HG02678 (cell line): ENCODE data around the gene MYOM1.
"Not testable (repeated sequence)": the region's sequence is repeated elsewhere in the genome, so short reads cannot be mapped to it uniquely, and the experiment has no call there.

ENCODE experiments used
- ATAC-seq: cut with Tn5 transposase; IDR thresholded peaks from one replicate; pipeline ENCODE4 v1.9.1; 2021; ENCODE audit warnings: mild to moderate bottlenecking, moderate library complexity; ENCODE audit not compliant: unreplicated experiment

Gene MYOM1

GRCh38 chr18:3061581-3062312 is 158.0 kb downstream of the MYOM1 start:
- peak; percentile 42 for ATAC-seq

DNA sequence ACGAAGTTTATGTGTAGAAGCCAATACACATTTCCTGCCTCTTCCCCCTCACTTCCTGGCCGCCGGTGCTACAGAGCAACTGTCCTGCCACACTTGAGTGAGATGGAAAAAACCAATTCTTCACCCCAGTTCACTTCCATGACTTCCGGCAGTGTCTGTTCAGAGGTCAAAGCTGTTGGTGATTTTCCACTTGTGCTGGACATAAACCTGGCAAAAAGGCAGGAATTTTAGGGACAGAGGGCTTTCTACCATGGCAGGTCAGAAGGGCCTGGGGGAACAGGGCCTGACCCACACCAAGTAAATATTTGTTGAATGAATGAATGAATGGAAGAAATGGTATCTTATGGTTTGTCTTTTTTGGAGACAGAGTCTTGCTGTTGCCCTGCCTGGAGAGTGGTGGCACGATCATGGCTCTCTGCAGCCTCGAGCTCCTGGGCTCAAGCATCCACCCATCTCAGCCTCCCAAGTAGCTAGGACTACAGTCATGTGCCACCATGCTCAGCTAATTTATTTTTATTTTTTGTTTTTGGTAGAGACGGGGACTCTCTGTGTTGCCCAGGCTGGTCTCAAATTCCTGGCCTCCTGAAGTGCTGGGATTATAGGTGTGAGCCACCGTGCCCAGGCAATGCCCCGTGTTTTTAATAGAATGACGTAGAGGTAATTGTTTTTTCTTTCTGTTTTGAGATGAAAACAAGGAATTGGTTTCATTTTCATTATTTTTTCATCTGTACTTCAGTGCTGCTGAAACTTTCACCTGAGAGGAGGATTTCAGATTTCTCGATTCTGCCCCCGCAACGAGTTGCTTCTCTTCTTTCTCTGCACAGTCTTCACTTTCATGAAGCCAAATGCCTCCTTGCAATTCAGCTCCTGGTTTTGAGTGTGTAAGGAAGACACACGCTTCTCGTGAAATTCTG is 158.8 kb downstream of the MYOM1 start:
- ATAC-seq: peak; percentile 47

- ATAC-seq: no peak
Observed at GRCh38 chr18:3059272-3059671, 160.5 kb downstream of the MYOM1 start.

- no peak for ATAC-seq
Observed at GRCh38 chr18:3058328-3059191, 161.2 kb downstream of the MYOM1 start.

GRCh38 chr18:3057526-3057925 is 162.2 kb downstream of the MYOM1 start:
- no peak for ATAC-seq

DNA sequence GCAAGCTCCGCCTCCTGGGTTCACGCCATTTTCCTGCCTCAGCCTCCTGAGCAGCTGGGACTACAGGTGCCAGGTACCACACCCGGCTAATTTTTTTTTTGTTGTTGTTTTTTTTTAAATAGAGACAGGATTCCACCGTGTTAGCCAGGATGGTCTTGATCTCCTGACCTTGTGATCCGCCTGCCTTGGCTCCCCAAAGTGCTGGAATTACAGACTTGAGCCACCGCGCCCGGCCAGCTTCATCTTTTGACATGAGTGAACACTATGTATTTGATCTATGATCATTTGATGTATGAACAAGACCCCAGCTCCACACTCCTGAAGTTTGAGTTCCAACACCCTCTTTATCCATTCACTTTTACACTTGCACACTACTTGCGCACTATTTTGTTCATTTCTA is 163.5 kb downstream of the MYOM1 start:
- no peak for ATAC-seq

GRCh38 chr18:3055816-3056215 is 164.0 kb downstream of the MYOM1 start:
- no peak for ATAC-seq

DNA sequence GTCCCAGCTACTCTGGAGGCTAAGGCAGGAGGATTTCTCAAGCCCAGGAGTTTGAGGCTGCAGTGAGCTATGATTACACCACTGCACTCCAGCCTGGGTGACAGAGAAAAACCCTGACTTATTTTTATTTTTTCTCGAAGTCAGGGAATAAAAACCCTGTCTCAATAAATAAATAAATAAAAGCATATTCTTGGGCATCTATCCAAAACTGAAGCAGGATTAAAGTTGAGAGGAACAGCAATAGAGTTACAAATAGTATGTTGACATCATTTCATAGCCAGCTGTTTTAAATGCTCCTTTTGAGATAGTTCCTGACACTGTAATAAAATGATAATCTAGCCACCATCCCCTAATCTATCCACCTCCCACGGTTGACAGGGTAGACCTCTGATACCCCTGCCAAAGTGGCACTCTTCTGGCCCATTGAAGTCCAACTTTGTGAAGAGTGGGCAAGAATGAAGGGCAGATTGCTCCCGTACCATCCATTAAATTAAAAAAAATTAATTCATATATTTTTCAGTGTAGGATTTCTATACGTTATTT is 164.5 kb downstream of the MYOM1 start:
- ATAC-seq: no peak

GRCh38 chr18:3054780-3055179 is 165.0 kb downstream of the MYOM1 start:
- no peak for ATAC-seq

DNA sequence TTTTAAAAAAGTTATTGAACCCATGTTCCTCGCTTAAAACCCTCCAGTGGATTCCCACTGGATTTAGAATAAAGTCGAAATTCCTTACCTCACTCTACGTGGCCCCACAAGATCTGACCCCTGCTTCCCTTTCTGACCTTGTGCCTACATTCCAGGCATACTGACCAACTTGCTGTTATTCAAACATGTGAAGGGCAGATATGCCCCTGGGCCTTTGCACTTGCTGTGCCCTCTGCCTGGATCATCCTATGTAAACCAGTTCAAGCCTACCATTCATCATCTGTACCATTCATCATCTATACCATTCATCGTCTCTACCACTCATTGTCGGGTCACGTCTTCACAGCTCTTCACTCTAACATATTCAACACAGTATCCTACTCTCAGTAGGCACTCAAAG is 165.6 kb downstream of the MYOM1 start:
- ATAC-seq: no peak

DNA sequence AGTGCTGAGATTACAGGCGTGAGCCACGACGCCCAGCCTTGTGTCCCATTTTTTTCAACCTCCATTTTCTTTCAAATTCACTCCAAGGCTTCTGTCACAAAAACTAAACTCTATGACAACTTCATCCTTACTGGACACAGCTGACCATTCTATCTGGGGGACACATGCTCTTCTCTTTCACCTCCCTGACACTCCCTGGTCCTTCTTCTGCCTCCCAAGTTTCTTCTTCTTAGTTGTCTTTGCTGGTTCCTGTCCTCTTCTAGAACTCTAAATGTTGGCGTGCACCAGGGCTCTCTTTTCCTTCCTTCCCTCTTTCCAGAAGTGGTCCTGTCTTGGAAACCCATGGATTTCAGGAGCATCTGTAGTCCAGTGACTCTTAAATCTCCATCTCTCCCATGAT is 166.7 kb downstream of the MYOM1 start:
- ATAC-seq: no peak

DNA sequence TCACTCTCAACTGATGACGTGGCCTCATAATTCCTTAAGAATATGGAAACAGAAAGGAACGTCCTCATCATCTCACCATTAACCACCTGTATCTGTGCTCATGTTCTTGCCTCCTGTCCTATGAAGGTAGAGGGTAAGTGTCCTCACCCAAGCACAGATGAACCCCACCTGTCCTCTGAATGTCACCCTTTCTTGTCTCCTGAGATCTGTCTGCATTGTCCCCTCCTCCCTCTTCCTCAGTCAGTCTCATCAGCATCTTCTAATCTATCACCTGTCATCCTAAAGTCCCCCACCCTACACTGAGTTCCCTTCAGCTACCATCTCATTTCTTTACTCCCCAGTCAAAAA is 167.4 kb downstream of the MYOM1 start:
- no peak for ATAC-seq

DNA sequence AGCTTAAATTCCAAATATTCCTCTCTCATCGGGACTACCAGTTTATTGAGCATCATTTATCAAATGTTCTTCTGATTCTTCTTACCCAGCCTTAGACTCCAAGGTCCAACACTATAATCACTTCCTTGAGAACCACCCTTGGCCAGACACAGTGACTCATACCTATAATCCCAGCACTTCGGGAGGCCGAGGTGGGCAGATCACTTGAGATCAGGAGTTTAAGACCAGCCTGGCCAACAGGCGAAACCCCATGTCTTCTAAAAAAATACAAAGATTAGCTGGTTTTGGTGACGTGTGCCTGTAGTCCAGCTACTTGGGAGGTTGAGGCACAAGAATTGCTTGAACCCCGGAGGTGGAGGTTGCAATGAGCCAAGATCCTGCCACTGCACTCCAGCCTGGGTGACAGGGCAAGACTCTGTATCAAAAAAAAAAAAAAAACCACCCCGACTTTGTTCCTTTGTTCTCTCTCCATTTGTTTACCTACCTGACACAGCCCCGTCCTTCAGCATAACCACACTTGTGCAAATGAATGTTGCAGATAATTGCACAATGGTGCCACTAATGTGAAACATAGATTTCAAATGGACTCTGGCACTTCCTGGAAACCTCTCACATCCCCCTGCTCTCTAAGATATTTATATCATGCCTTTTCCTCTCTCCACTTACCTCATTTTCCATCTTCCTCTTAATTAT is 167.9 kb downstream of the MYOM1 start:
- ATAC-seq: no peak

GRCh38 chr18:3049897-3050454 is 169.8 kb downstream of the MYOM1 start:
- not testable (repeated sequence) for ATAC-seq

GRCh38 chr18:3048820-3049349 is 170.9 kb downstream of the MYOM1 start:
- no peak for ATAC-seq

DNA sequence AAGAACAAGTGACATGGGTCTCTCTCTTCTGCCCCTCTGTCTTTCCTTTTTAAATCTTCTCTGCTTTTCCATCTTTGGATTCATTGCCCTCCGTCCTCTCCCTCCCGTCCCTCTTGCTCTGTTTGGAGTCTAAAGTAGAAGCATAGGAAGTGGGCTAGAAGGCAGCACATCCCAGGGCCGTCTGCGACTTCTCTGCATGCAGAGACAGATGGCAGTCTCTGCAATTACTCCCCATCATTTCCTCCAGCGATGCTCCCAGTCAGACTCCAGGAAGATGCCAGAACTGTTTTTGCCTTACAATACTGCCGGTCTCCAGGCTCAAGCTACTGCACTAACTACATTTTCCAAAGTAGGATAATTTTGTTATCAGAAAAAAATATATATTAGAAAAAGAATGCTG is 171.6 kb downstream of the MYOM1 start:
- no peak for ATAC-seq

DNA sequence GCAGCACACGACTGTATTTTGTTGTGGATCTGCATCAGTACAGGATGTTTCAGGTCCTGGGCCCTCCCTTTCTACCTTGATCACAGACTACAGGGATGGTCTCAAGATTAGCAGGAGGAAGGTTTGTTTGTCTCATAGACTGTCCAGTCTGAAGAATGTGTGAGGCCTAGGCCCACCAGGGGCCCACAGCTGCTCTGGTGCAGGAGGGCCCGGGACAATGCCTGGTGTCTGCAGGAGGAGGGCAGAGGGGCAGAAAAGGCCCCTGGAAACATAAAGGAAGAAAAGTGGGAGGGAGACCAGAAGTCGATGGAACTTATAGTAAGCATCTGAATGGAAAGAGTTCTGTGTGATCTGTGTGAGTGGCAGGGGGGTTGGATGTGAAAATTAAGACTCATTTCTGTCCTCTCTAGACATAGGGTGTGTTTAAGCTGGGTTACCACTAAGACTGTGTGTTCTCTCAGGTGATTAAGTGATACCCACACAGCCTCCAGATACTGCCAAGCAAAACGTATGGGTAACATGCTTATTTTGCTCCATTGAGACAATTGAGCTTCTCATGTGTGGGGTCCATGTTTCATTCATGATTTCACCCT is 173.5 kb downstream of the MYOM1 start:
- ATAC-seq: peak; percentile 50

GRCh38 chr18:3044931-3045698 is 174.7 kb downstream of the MYOM1 start:
- no peak for ATAC-seq

- no peak for ATAC-seq
Observed at GRCh38 chr18:3042379-3042778, 177.4 kb downstream of the MYOM1 start.
